ENCODE data around the gene NEDD4L.

NEDD4L gene

DNA sequence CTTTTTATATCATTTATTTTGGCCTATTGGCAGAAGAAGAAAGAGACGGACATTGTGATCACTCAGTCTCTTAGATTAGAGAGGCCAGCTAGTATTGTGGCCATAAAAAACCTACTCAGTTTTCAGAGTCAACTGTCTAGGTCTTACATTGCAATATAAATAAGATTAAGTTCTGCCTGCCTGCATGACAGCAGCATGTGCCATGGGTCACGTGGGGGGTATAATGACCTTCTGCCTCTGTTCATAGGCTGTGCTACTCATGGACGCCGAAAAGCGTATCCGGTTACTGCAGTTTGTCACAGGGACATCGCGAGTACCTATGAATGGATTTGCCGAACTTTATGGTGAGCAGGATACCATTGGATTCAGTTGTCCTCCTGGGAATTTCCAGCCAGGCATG is 346.4 kb downstream of the NEDD4L start:
- no peak for DNase-seq (ENCODE audit: extremely low read depth in 1 of 2, low read depth in 1 of 2)

DNA sequence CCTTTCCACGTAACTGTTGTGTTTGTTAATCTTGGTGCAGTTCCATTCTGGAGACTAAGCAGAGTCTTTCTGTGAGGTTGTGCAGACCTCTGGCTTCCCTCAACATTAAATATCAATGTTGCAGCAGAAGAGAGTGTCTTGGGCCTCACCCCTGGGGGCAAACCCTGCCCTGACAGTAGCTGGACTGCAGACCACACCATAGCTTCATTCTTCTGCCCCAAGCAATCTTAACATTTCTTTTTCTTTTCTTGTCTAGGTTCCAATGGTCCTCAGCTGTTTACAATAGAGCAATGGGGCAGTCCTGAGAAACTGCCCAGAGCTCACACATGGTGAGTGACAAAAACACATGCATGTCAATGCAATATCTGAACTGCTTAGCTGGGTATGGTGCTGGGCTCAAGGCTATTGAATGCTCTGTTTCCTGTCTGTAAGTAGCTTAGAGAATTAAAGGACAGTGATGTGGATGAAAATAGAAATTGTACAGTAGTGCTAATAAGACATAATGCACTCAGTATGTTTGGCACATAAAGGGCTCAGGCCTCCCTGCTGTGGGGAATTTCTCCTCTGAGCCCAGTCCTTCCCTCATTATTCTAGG is 347.3 kb downstream of the NEDD4L start:
- DNase-seq (ENCODE audit: extremely low read depth in 1 of 2, low read depth in 1 of 2): no peak

DNA sequence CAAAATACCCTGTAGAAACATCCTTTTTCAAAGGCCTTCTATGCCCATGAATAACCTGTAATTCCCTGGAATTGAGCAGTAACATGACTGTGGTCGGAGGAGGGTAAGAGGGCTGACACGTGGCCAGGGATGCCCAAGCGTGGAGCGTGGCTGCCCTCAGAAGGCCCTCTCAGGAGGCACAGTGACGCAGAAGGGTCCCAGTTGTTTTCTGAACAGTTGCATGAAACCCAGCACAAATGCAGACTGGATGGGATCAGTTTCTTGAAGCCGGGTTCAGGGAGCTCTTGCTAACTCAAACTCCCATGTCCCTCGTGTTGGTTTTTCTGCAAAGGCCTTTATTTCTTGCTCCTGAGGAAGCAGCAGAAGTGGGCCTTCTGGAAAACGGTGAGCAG is 347.9 kb downstream of the NEDD4L start:
- no peak for DNase-seq (ENCODE audit: extremely low read depth in 1 of 2, low read depth in 1 of 2)

DNA sequence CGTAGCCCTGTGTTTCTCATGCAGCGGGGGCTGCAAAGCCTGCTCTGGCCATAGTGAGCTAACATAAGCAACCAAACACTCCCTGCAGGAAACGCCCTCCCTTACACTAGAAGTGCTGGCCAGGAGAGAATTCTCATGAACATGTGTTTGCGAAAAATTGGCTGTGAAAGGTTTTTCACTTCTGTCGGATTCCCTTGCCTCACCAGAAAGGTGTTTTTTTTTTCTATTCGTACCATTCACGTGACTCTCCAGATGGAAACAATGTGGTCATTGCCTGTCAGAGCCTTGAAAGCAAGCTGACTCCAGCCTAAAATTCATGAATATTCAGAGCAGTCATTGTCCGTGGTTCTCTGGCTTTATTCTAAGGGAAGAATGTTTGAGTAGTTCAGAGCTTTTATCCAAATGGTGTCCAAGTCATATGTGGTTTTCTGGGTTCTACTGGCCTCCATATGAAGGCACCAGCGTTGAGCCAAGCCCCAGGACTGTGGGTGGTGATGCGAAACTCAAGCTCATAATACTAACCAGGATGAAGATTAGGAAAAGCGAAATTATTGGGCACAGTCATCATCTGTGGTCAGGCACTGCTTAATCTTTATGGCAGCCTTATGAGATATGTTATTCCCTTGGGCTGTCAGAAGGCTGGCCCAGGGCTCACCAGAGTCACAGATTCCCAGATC is 348.4 kb downstream of the NEDD4L start:
- no peak for DNase-seq (ENCODE audit: extremely low read depth in 1 of 2, low read depth in 1 of 2)

DNA sequence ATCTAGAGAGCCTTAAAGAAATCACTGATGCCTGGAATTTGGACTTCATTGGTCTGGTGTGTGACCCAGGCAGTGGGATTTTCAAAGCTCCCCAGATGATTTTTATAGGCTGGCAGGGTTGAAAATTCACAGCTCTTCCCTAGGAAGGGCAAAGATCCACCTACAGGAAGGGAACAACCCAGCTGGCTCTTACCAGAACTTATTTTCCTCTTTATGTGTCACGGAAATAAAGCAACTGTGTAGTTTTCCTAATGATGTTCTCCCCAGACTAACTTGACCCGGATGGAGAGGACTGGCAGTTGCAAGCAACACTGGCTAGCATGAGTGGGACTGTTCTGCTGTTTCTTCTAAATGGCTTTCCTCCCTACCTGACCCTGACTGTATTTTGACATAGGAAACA is 349.3 kb downstream of the NEDD4L start:
- DNase-seq (ENCODE audit: extremely low read depth in 1 of 2, low read depth in 1 of 2): no peak

DNA sequence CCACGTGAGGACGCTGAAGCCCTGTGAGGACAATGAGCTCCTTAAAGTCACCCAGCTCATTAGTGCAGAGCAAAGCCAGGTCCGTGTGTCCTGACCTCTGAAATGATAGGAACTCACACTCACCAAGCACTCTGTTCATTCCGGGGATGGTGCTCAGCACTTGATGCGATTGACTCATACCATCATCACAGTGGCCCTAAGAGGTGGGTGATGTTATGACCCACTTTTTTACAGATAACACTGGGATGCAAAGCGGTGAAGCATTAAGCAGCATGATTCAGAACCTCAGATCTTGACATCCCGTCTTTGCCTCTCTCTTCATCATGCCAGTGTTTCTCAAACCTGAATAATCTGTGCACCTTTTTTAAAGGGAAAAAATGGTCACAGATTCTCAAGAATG is 350.0 kb downstream of the NEDD4L start:
- no peak for DNase-seq (ENCODE audit: extremely low read depth in 1 of 2, low read depth in 1 of 2)

DNA sequence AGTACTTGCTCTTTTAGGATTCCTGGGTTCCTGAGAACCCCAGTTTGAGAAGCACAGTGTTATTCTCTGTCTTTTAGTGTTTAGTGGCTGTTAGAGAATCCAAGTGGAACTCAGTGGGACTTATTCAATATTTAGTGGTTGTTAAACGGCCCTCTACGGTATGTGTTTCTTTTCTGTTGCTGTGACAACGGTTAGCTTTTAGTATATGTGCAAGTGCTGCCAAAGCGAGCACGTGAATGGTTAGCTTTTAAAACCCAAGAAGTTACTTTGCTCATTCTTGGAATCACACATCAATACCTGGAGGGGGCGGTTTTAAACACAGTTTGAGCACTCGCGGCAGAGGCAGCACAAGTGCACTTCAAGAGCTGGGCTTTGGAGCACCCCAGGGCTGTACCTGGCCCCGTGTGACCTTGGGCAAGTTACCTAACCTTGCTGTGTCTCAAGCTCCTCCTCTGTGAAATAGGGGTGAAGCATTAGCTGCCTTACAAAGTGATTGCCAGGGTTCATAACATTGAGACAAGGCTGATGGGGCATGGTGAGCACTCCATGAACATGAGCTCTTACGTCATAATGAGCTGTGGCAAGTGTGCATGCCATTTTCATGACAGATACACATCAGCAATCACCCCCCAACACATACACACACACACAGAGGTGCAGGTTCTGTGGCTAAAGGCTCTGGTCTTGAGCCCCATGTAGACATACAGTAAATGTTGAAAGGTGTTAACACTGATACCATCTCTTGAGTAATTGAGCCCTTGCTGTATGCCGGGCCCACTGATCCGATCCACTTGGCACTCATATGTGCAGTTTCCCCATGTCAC is 350.8 kb downstream of the NEDD4L start:
- no peak for DNase-seq (ENCODE audit: extremely low read depth in 1 of 2, low read depth in 1 of 2)

DNA sequence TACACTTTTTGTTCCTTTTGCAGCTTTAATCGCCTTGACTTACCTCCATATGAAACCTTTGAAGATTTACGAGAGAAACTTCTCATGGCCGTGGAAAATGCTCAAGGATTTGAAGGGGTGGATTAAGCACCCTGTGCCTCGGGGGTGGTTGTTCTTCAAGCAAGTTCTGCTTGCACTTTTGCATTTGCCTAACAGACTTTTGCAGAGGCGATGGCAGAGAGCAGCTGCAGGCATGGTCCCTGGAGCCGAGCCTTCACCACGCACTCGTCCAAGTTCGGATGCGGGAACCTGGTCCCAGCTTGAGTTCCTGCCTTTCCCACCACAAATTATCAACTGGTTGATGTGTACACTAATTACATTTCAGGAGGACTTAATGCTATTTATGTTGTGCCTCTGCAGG is 352.1 kb downstream of the NEDD4L start:
- DNase-seq (ENCODE audit: extremely low read depth in 1 of 2, low read depth in 1 of 2): no peak

DNA sequence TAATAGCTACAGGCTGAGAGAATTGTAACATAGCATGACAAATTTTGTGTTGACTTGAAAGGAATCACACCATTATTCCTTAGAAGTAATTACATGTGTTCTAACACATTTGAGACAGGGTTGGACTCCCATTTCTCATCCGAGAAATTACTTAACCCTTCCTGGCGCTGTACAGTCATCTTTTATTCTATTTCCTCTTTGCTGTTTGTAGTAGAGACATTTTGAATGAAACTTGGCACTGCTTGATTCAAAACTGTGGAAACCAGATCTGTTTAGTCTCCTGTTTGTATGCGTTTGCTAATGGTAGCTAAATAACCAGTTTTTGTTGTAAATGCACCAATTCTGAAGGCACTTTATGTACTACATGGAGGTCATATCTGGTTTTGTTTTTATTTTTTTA is 352.9 kb downstream of the NEDD4L start:
- DNase-seq (ENCODE audit: extremely low read depth in 1 of 2, low read depth in 1 of 2): no peak

DNA sequence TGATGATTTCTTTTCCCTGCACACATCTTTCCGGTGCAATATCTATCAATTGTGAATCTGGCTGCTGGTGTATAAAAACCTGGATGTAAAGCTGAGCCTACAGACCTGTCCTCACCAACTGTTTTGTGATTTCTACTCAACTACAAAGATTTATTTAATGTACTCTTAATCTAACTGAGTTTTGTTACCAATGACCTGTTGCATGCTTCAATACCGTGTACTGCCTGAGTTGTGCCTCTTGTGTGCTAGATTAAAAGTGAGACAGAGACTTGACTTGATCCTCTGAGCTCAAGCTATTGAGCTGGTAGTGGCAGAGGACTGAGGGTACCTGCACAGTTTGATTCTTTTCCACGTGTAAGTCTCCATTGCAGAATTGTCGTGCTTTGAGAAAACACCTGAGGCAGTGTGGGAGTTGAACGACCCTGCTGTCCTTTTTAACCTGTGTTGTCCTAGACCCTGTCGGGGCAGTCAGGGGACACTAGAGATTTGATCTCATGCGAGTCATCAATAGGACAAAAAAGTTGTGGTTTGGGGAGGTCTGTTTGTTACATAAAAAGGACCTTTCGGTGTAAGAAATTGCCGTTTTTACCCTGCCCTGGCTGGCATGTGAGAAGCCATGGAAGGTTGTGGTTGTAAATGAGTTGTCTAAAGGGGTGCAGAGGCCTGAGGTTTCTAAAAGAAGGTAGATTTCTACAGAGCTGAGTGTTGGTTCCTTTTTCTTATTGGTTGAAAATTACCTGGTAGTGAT is 353.5 kb downstream of the NEDD4L start:
- DNase-seq (ENCODE audit: extremely low read depth in 1 of 2, low read depth in 1 of 2): no peak

DNA sequence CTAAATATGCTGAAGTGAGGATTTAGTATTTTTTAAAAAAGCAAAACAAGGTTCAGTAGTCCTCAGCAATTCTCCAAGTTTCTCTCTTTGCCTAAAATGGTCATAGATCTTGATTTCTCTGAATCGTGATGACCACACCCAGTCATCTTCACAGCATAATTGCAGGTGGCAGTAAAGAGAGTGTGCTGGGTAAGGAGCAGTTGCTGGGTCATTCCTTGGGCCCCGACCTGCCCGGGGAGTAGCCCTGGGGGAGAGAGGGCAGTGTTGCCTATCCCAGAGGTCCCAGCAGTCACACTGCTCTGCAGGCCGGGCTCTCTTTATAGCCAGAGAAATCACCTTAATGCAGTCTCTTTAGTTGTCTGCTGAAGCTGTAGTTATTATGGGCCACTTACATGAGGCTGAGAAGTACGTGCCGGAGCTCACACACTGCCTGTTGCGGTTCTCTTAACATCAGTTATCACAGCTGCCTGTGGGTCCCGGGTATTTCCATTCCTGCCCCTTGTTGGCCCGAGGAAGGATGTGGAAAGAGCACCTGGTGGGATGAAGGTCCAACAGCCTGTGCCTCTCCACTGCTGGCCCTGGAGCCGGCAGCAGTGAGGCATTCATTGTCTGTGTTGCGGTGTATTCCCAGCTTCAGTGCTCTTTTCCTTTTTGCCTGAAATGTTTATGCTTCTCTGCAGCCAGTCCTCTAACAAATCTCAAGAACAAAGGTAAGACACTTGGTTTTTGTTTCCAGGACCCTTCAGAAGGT is 354.8 kb downstream of the NEDD4L start:
- DNase-seq (ENCODE audit: extremely low read depth in 1 of 2, low read depth in 1 of 2): no peak

DNA sequence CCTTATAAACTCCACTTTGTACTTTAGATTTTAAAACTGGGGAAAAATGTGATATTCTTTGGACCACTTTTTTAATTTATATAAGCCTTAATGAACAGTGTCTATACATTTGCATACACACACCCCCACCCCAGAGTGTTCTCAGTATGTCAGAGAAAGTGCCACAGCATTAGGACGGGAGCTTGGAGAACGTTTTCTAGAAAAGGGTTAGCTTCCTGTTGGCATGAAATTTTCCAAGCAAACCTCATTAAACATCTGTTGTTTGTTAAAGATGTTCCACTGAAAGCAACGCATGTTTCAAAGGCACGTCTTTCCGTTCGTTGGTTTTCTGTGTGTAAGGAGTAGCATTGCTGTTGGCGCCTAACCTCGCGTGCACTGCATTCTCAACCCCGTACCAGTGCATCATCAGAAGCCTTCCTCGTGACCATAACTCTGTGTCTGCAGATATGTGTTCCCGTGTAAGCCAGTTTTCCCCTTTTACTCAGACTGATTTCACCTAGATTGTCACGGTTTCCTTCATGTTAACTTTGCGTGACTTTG is 356.4 kb downstream of the NEDD4L start:
- DNase-seq (ENCODE audit: extremely low read depth in 1 of 2, low read depth in 1 of 2): no peak

DNA sequence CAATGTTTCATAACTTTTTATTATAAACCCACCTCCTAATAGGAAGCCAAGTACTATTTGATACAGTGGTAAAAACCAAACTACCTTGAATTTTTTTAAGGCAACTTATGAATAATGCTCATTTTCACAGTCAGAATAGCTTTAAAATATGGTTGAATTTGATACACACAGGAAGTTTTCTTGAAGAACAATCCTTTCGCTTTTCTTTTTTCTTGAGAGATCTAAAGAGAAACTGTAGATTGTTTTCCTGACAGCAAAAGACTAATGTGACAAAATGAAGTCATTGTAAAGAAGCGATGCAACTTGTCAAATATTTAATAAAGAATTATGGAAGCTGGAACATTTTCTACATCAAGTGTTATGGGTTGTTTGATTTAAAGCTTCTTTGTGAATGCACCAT is 357.2 kb downstream of the NEDD4L start:
- no peak for DNase-seq (ENCODE audit: extremely low read depth in 1 of 2, low read depth in 1 of 2)

DNA sequence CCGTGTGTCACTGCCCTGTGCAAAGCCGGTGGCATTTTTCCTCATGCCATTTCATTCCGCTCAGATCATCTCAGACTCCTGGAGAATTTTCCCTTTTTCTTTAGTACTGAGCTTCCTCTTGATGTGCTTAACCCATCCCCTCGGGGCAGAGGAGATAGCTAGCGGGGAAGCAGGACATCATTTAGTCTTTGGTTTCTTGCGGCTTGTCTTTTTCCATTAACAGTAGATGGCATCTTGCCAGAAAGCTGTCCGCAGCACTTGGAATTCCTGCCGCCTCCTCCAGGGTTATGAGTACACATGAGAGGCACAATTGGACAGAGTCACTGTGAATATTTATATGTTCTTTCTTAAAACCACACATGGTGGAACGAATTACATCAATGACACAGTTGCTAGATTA is 358.2 kb downstream of the NEDD4L start:
- DNase-seq (ENCODE audit: extremely low read depth in 1 of 2, low read depth in 1 of 2): no peak

DNA sequence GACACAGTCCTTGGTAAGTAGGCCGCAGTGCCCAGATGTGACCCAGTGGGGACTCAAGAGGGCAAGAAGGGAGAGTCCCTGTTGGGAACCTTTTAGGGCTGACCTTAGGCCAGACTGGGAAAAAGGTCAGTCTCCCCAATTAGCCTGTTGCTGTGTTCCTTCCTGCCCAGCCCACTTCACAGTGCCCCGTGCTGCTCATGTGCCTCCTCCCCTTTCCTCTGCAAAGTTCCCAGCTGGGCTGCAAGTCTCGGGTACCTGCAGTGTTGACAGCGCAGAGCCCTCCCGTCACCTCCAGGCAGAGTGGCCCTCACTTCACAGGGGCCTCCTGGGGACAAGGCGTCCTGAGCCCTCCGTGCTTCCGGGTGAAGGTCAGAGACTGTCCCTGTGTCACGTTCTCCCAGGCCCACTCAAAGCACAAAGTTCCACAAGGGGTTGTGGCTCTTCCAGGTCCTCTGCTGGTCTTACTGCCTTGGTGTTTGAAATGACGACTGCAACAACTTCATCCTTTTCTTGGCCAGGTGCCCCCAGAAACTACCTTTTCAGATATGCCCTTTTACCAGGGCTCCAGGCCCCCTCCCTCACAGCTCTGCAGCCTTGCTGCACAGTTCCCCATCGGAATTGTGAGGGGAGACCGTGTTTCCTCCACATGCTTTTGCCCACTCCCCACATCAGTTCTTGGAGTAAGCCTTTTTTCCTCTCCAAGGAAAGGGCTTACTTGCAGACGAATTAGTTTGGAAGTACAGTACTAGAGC is 359.1 kb downstream of the NEDD4L start:
- DNase-seq (ENCODE audit: extremely low read depth in 1 of 2, low read depth in 1 of 2): no peak

DNA sequence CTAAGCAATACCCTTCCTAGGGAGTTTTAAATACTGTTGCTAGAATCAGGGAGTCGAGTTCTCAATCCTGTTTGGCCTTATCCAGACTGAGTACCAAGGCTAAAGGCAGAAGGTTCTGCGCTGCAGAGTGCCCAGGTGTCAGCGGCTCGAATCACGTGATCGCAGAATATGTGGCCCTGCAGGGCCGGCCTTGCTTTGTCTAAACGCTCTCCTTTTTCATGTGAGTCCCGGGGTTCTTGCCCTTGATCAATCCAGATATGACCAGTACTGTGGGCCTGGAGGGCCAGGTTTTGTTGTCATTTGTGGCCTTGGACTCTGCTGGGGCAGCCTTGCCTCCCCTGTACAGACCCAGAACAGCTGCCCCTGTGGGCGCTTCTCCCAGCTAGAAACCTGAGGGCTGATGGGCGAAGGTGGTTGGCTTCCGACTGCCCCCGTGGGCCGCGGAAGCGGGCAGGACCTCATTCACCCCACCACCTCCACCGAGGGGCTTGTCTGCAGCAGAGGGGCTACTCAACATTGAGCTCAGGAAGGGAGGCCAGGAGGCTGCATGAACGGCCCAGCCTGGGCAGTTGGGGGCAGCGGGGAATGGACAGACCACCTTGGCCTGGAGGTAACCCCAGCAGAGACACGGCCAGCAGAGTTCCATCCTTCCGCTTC is 359.9 kb downstream of the NEDD4L start:
- no peak for DNase-seq (ENCODE audit: extremely low read depth in 1 of 2, low read depth in 1 of 2)

DNA sequence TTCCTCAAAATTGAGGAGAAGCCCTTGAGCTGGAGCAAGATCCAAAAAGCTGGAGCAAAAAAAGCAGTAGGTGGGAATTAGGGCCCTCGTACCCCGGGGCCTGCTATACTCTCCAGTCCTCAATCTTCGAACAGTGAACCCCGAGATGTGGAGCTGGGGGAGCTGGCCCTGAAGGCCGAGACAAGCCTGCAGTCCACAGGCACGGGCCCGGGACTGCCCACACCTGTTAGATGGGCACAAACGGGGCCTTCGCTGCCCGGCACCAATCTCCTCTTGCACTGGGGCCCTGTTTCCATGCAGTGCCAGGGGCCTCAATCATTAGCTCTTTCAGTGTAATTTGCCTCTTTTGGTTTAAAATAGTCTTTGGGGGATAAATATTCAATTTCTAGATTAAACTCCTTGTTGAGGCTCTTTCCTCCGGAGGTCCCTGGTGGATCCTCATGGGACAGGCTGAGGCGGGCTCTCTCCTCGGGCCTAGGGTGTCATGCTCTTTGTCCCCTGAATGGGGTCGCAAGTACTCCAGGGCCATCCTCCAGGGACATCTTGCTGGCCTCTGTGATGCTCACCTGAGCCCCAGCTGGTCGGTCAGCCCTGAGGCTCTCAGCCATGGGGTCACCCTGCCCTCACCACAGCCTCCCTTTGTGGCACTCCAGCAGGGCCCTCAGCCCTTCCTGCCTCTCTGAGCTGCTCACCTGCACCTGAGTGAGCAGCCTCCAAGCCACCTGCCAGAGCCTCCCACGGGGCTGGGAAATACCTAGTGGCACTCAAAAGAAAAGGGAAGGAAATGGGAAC is 361.3 kb downstream of the NEDD4L start:
- no peak for DNase-seq (ENCODE audit: extremely low read depth in 1 of 2, low read depth in 1 of 2)

DNA sequence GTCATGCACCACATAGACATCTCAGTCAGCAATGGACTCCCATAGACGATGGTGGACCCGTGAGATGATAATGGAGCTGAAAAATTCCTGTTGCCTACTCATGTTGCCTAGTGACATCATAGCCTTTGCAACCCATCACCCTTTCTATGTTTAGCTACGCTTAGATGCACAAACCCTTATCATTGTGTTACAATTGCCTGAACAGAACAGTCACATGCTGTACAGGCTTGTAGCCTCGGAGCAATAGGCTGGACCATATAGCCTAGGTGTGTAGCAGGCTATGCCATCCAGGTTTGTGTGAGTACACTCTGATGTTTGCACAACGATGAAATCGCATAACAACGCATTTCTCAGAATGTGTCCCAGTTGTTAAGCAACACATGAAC is 363.2 kb downstream of the NEDD4L start:
- no peak for DNase-seq (ENCODE audit: extremely low read depth in 1 of 2, low read depth in 1 of 2)
